HepG2 (cell line): ENCODE results near the gene LYPD4. TPM values are rescaled to one million over a fixed set of nuclear protein-coding genes. Genes with fewer than 3 reads are reported as not detected.

ENCODE experiments used
- BRCA1 ChIP-seq: sonication (generic); formaldehyde crosslinking; IDR thresholded peaks from 2 replicates; pipeline ENCODE4 v1.4.0; 2020; ENCODE audit warnings: missing genetic modification reagents
- CBX5 ChIP-seq: sonication (generic); formaldehyde crosslinking; IDR thresholded peaks from 2 replicates; pipeline ENCODE4 v1.4.0; 2020; ENCODE audit warnings: missing genetic modification reagents, borderline replicate concordance
- CCDC6 ChIP-seq: sonication (generic); formaldehyde crosslinking; IDR thresholded peaks from 2 replicates; pipeline ENCODE4 v1.8.1; 2022; ENCODE audit warnings: mild to moderate bottlenecking, missing genetic modification reagents, moderate library complexity
- FOXM1 ChIP-seq: sonication (generic); formaldehyde crosslinking; IDR thresholded peaks from 2 replicates; pipeline ENCODE4 v1.5.0; 2020; ENCODE audit warnings: missing genetic modification reagents
- GATAD1 ChIP-seq: IDR thresholded peaks from 2 replicates; pipeline ENCODE4 v1.6.1; 2016; ENCODE audit warnings: missing genetic modification reagents, missing compliant biosample characterization
- HOXA3 ChIP-seq: sonication (generic); formaldehyde crosslinking; IDR thresholded peaks from 2 replicates; pipeline ENCODE4 v1.5.0; 2020; ENCODE audit warnings: missing genetic modification reagents
- KDM3A ChIP-seq: IDR thresholded peaks from 2 replicates; pipeline ENCODE4 v1.6.1; 2018; ENCODE audit warnings: low read depth, missing compliant biosample characterization
- MBD4 ChIP-seq: IDR thresholded peaks from 2 replicates; pipeline ENCODE4 v1.6.1; 2012; ENCODE audit warnings: low read length, inconsistent platforms, borderline replicate concordance
- MED8 ChIP-seq: sonication (generic); formaldehyde crosslinking; IDR thresholded peaks from 2 replicates; pipeline ENCODE4 v1.8.1; 2023; ENCODE audit warnings: mild to moderate bottlenecking, missing genetic modification reagents; ENCODE audit not compliant: insufficient replicate concordance
- MIXL1 ChIP-seq: IDR thresholded peaks from 2 replicates; pipeline ENCODE4 v1.6.1; 2016
- MTA1 ChIP-seq: sonication (generic); formaldehyde crosslinking; IDR thresholded peaks from 2 replicates; pipeline ENCODE4 v1.4.0; 2020; ENCODE audit warnings: missing genetic modification reagents, mild to moderate bottlenecking, borderline replicate concordance
- NR2F6 ChIP-seq, 2 experiments: IDR thresholded peaks; 2 replicates each; pipeline ENCODE4 v1.6.1; 2016; ENCODE audit warnings: antibody characterized with exemption in 1 of 2, mild to moderate bottlenecking in 1 of 2
- ONECUT2 ChIP-seq: sonication (generic); formaldehyde crosslinking; IDR thresholded peaks from 2 replicates; pipeline ENCODE4 v1.4.0; 2020; ENCODE audit warnings: missing genetic modification reagents
- RBAK ChIP-seq: sonication (generic); formaldehyde crosslinking; IDR thresholded peaks from 2 replicates; pipeline ENCODE4 v1.5.1; 2020; ENCODE audit warnings: mild to moderate bottlenecking, missing genetic modification reagents
- RBFOX2 ChIP-seq: fragments of 200-400 bp; formaldehyde crosslinking; IDR thresholded peaks from 2 replicates; pipeline ENCODE4 v1.6.1; 2017; ENCODE audit warnings: low read depth, mild to moderate bottlenecking, low read length
- REPIN1 ChIP-seq: sonication (generic); formaldehyde crosslinking; IDR thresholded peaks from 2 replicates; pipeline ENCODE4 v1.8.0; 2022; ENCODE audit warnings: missing genetic modification reagents, low read depth, mild to moderate bottlenecking, borderline replicate concordance
- SCMH1 ChIP-seq: sonication (generic); formaldehyde crosslinking; IDR thresholded peaks from 2 replicates; pipeline ENCODE4 v1.9.0; 2021; ENCODE audit warnings: missing genetic modification reagents, mild to moderate bottlenecking, borderline replicate concordance
- SOX5 ChIP-seq: IDR thresholded peaks from 2 replicates; pipeline ENCODE4 v1.6.1; 2016; ENCODE audit warnings: borderline replicate concordance
- SRF ChIP-seq: IDR thresholded peaks from 2 replicates; pipeline ENCODE4 v1.6.1; 2011; ENCODE audit warnings: mild to moderate bottlenecking, low read depth, low read length, moderate library complexity
- TRIM24 ChIP-seq: sonication (generic); formaldehyde crosslinking; IDR thresholded peaks from 2 replicates; pipeline ENCODE4 v1.8.0; 2022; ENCODE audit warnings: mild to moderate bottlenecking, missing genetic modification reagents
- XBP1 ChIP-seq: sonication (generic); formaldehyde crosslinking; IDR thresholded peaks from 2 replicates; pipeline ENCODE4 v1.5.0; 2020; ENCODE audit warnings: missing genetic modification reagents
- ZNF101 ChIP-seq: sonication (generic); formaldehyde crosslinking; IDR thresholded peaks from 2 replicates; pipeline ENCODE4 v1.4.0; 2020; ENCODE audit warnings: mild to moderate bottlenecking, low read depth, missing genetic modification reagents, borderline replicate concordance
- ZNF317 ChIP-seq: sonication (generic); formaldehyde crosslinking; IDR thresholded peaks from 2 replicates; pipeline ENCODE4 v1.5.0; 2020; ENCODE audit warnings: mild to moderate bottlenecking, missing genetic modification reagents
- ZNF333 ChIP-seq: sonication (generic); formaldehyde crosslinking; IDR thresholded peaks from 2 replicates; pipeline ENCODE4 v1.4.0; 2020; ENCODE audit warnings: mild to moderate bottlenecking, missing genetic modification reagents, borderline replicate concordance
- ZNF382 ChIP-seq: sonication (generic); formaldehyde crosslinking; IDR thresholded peaks from 2 replicates; pipeline ENCODE4 v1.5.0; 2020; ENCODE audit warnings: missing genetic modification reagents, mild to moderate bottlenecking, borderline replicate concordance
- ZNF589 ChIP-seq: sonication (generic); formaldehyde crosslinking; conservative IDR thresholded peaks from 2 replicates; pipeline ENCODE4 v1.8.0; 2022; ENCODE audit warnings: mild to moderate bottlenecking, moderate library complexity, missing genetic modification reagents
- polyA plus RNA-seq, 8 experiments: library from polyadenylated mRNA; depleted of rRNA in 3 of 8; stranded (reverse) in 7 of 8; unstranded in 1 of 8; fragments of >200 nt; fragmentation: Illumina TruSeq in 4 of 8; extraction: Trizol in 4 of 8; gene quantifications; 2 replicates each; pipeline versions ENCODE4 v1.2.1 to v1.2.3, GENCODE V29; 2011 to 2016; ENCODE audit warnings: low read depth in 4 of 8, missing spikeins in 1 of 8, mixed read lengths in 1 of 8; ENCODE audit not compliant: insufficient read depth in 1 of 8
- total RNA-seq, 5 experiments: library from RNA; depleted of rRNA; stranded (reverse); fragments of >200 nt; fragmentation: Illumina TruSeq; extraction: Trizol; gene quantifications; 2 replicates each; pipeline ENCODE4 v1.2.3, GENCODE V29; 2016; ENCODE audit warnings: low read depth in 1 of 5
- TF ChIP-seq, protein P1 (sequence below): sonication (generic); formaldehyde crosslinking; IDR thresholded peaks from 2 replicates; pipeline ENCODE4 v1.9.0; 2022; ENCODE audit warnings: low read depth, missing genetic modification reagents
- TF ChIP-seq, protein P2 (sequence below): sonication (generic); formaldehyde crosslinking; IDR thresholded peaks from 2 replicates; pipeline ENCODE4 v1.4.0; 2020; ENCODE audit warnings: mild to moderate bottlenecking, missing genetic modification reagents
- TF ChIP-seq, protein P3 (sequence below): sonication (generic); formaldehyde crosslinking; IDR thresholded peaks from 2 replicates; pipeline ENCODE4 v1.5.1; 2020; ENCODE audit warnings: missing genetic modification reagents, mild to moderate bottlenecking, borderline replicate concordance

Gene LYPD4
- total and polyA plus RNA-seq, 2 of the 13 experiments (the other 11 are each of a cell fraction or from before 2014, with no cell fraction given), result not detected

DNA sequence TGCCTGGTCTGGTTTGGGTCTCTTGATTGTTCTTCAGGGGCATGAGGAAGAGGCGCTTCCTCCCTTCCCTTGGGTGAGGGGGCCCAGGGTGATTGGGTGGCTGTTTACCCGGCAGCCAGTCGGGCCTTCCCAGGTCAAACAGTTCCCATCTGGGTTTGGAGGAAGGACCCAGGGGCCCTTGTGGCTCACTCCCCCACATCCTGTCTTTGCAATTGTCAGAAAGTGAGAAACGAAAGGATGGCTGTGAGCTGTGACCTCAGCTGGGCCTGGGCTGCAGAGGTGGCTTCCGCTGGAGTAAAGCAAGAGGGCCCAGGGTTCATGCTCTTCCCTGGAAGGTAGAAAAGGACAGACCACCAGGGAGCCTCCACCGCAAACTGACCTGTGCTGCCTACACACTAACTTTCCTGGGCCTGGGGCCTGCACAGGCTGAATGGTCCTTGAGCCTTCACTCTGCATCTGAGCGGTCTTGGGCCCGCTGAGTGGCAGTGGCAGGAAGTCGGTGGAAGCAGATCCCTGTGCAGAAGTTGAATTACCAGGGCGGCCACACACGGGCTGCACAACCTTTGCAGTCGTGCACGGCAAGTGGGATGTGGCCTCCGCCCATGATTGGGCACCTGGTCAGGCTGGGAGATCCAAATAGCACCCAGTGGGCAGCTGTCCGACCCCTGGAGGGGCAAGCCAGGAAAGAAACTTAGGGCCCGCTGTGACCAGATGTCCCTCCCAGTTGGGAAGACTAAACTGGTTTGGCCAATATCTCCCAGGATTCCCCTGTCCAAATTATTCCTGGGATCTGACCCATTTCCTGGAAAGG lies 27.3 kb upstream of the LYPD4 start (continued):
- TF ChIP-seq MTA1 (no peak), NR2F6 (IDR thresholded peaks at IDR 0.05) (no peak), NR2F6 (CRISPR knock-in tag; IDR thresholded peaks at IDR 0.05) (no peak), ZNF333 (CRISPR knock-in tag) (no peak), MED8 (CRISPR knock-in tag) (no peak), ZNF382 (CRISPR knock-in tag) (no peak), ZNF589 (CRISPR knock-in tag) (no peak), SOX5 (no peak), GATAD1 (no peak), KDM3A (CRISPR knock-in tag) (no peak), REPIN1 (0 out of 2 replicates have a peak, but pooled peaks have one; percentile 42), RBAK (CRISPR knock-in tag) (no peak), CBX5 (CRISPR knock-in tag) (no peak), FOXM1 (CRISPR knock-in tag) (no peak), MBD4 (no peak; the same call in 1 of the 2 replicates), SCMH1 (CRISPR knock-in tag) (no peak), ZNF101 (CRISPR knock-in tag) (no peak), ZNF317 (CRISPR knock-in tag) (no peak), TRIM24 (CRISPR knock-in tag) (no peak), RBFOX2 (peak; percentile 75), MIXL1 (CRISPR knock-in tag) (no peak), ONECUT2 (0 out of 2 replicates have a peak, but pooled peaks have one; percentile 41), BRCA1 (CRISPR knock-in tag) (no peak), HOXA3 (no peak; the same call in 1 of the 2 replicates), XBP1 (CRISPR knock-in tag) (no peak), SRF (no peak), CCDC6 (no peak)
- TF ChIP-seq, protein P1, sequence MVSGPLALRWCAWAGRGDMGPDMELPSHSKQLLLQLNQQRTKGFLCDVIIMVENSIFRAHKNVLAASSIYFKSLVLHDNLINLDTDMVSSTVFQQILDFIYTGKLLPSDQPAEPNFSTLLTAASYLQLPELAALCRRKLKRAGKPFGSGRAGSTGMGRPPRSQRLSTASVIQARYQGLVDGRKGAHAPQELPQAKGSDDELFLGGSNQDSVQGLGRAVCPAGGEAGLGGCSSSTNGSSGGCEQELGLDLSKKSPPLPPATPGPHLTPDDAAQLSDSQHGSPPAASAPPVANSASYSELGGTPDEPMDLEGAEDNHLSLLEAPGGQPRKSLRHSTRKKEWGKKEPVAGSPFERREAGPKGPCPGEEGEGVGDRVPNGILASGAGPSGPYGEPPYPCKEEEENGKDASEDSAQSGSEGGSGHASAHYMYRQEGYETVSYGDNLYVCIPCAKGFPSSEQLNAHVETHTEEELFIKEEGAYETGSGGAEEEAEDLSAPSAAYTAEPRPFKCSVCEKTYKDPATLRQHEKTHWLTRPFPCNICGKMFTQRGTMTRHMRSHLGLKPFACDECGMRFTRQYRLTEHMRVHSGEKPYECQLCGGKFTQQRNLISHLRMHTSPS (CRISPR knock-in tag), result 0 out of 2 replicates have a peak, but pooled peaks have one; percentile 24
- TF ChIP-seq, protein P2, sequence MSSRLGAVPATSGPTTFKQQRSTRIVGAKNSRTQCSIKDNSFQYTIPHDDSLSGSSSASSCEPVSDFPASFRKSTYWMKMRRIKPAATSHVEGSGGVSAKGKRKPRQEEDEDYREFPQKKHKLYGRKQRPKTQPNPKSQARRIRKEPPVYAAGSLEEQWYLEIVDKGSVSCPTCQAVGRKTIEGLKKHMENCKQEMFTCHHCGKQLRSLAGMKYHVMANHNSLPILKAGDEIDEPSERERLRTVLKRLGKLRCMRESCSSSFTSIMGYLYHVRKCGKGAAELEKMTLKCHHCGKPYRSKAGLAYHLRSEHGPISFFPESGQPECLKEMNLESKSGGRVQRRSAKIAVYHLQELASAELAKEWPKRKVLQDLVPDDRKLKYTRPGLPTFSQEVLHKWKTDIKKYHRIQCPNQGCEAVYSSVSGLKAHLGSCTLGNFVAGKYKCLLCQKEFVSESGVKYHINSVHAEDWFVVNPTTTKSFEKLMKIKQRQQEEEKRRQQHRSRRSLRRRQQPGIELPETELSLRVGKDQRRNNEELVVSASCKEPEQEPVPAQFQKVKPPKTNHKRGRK (CRISPR knock-in tag), result no peak
- TF ChIP-seq, protein P3, sequence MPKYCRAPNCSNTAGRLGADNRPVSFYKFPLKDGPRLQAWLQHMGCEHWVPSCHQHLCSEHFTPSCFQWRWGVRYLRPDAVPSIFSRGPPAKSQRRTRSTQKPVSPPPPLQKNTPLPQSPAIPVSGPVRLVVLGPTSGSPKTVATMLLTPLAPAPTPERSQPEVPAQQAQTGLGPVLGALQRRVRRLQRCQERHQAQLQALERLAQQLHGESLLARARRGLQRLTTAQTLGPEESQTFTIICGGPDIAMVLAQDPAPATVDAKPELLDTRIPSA, result no peak
